Measurements from ENCODE around the gene TUBB4B.
"Not testable (repeated sequence)": the region's sequence is repeated elsewhere in the genome, so short reads cannot be mapped to it uniquely, and the experiment has no call there.

TUBB4B gene

GRCh38 chr9:137236238-137236935, 4.7 kb upstream of the TUBB4B start:
- DNase-seq (ENCODE audit: low read depth in 2 of 2): peak; percentile 76 to 88

- no peak for DNase-seq (ENCODE audit: low read depth in 2 of 2)
These were observed 4.1 kb upstream of the TUBB4B start for GRCh38 chr9:137236936-137237421.

GRCh38 chr9:137237759-137238726, 3.0 kb upstream of the TUBB4B start:
- DNase-seq (ENCODE audit: low read depth in 2 of 2): no peak

DNA sequence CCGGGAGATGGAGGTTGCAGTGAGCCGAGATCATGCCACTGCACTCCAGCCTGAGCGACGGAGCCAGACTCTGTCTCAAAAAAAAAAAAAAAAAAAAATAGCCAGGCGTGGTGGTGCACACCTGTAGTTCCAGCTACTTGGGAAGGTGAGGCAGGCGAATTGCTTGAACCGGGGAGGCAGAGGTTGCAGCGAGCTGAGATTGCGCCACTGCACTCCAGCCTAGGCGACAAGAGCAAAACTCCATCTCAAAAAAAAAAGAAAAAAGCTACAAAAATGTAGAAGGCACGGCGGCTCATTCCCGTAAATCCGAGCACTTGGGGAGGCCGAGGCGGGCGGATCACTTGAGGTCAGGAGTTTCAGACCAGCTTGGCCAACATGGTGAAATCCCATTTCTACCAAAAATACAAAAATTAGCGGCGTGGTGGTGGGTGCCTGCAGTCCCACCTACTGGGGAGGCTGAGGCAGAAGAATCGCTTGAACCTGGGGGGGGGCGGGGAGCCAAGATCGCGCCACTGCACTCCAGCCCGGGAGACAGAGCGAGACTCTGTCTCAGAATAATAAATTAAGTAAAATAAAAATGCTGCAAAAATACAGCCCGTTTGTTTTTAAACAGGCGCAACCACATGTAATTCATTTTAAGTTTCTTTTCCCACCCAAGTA, 1.4 kb upstream of the TUBB4B start:
- DNase-seq (ENCODE audit: low read depth in 2 of 2): not testable (repeated sequence)

- peak in 1 of 2 donors; percentile 48 for DNase-seq (ENCODE audit: low read depth in 2 of 2)
These were observed 708 bp upstream of the TUBB4B start for GRCh38 chr9:137240318-137240840.

GRCh38 chr9:137241490-137242268, 592 bp downstream of the TUBB4B start:
- peak; percentile 41 to 61 for DNase-seq (ENCODE audit: low read depth in 2 of 2)

DNA sequence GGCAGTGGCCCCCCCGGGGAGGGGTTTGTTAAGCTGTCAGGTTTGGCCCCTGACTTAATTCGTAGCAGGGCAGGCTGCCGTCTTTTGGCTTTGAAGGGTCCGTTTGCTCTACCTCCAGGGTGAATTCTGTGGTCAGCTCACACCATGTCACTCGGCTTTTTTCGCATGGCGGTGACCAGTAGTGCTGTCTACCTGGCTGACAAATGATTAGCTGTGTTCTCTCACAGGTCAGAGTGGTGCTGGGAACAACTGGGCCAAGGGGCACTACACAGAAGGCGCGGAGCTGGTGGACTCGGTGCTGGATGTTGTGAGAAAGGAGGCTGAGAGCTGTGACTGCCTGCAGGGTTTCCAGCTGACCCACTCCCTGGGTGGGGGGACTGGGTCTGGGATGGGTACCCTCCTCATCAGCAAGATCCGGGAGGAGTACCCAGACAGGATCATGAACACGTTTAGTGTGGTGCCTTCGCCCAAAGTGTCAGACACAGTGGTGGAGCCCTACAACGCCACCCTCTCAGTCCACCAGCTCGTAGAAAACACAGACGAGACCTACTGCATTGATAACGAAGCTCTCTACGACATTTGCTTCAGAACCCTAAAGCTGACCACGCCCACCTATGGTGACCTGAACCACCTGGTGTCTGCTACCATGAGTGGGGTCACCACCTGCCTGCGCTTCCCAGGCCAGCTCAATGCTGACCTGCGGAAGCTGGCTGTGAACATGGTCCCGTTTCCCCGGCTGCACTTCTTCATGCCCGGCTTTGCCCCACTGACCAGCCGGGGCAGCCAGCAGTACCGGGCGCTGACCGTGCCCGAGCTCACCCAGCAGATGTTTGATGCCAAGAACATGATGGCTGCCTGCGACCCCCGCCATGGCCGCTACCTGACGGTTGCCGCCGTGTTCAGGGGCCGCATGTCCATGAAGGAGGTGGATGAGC, 1.4 kb downstream of the TUBB4B start:
- no peak for DNase-seq (ENCODE audit: low read depth in 2 of 2)

DNA sequence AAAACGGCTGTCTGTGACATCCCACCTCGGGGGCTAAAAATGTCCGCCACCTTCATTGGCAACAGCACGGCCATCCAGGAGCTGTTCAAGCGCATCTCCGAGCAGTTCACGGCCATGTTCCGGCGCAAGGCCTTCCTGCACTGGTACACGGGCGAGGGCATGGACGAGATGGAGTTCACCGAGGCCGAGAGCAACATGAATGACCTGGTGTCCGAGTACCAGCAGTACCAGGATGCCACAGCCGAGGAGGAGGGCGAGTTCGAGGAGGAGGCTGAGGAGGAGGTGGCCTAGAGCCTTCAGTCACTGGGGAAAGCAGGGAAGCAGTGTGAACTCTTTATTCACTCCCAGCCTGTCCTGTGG, 2.2 kb downstream of the TUBB4B start:
- not testable (repeated sequence) for DNase-seq (ENCODE audit: low read depth in 2 of 2)

DNA sequence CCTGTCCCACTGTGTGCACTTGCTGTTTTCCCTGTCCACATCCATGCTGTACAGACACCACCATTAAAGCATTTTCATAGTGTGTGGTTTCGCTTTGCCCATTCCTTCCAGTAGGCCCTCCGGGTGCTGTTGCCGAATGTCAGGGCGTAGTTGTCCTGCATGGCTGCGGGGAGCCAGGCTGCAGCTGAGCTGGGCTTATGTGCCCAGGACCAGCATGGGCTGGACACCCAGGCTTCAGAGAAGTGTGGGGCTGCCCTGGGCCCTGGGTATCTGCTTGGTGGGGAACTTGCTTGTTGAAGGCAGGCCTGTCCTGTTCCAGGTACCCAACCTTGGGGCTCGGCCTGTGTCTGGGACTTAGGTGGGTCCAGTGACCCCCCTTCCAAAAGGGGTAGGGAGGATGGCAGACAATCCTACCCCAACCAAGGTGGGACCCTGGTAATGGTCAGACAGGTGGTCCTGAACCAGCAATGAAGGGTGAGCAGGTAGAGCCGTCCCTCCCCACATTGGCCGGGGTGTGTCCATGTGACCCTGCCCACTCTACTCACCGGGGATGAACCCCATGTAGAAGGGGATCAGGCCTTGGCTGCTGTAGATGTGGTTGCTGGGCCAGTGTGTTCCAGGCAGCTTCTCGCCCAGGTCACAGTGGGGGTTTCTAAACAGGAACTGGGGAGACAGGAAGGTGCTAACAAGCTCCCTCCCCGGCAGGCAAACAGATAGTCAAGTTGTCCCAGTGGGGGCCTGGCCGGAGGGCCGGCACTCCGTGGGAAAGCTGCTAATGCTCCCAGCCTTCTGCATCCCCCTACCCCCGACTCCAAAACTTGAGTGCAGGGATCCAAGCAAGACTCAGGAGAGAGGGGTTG, 2.8 kb downstream of the TUBB4B start:
- DNase-seq (ENCODE audit: low read depth in 2 of 2): no peak

GRCh38 chr9:137244486-137245449, 3.7 kb downstream of the TUBB4B start:
- DNase-seq (ENCODE audit: low read depth in 2 of 2): no peak

DNA sequence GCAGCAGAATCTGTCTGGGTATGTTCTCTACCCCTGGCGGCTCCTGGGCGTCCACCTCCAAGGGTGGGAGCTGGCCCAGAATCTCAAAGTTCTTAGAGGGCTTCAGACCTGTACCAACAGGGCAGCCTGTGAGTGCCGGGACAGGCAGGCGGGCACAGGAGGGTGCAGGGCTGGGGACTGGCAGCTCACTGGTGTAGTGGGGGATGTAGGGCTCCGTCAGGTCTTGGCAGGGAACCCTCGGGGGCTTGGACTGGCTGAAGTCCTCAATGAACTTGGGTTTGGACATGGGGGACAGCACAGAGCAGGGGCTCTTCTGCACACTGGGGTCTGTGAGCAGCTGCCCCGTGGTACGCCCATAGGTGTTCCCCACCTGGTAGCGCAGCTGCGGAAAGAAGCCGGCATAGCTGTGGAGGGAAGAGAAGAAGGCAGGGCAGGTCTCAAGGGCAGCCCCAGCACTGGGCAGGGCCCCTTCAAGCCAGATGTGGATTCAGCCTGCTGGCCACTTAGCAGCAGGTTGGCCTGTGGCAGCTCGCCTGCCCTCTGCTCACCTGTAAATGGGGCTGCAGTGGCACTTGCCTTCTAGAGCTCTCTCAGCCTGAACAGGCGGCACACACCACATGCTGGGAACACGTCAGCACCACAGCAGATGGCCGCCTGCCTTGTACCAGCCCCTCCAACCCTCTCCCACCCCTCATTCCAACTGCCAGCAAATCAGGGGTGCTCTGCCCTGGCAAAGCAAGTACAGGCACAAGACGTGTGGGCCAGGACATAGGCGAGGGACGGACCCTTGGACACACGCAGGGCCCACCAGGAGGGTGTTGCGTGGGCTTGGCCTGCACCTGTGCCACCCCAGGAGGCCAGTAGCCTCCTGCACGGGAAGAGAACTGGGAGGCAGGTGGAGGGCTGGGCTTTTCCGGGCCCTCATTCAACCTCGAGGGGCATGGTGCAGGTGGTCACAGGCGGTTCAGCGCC, 4.6 kb downstream of the TUBB4B start:
- DNase-seq (ENCODE audit: low read depth in 2 of 2): no peak

DNA sequence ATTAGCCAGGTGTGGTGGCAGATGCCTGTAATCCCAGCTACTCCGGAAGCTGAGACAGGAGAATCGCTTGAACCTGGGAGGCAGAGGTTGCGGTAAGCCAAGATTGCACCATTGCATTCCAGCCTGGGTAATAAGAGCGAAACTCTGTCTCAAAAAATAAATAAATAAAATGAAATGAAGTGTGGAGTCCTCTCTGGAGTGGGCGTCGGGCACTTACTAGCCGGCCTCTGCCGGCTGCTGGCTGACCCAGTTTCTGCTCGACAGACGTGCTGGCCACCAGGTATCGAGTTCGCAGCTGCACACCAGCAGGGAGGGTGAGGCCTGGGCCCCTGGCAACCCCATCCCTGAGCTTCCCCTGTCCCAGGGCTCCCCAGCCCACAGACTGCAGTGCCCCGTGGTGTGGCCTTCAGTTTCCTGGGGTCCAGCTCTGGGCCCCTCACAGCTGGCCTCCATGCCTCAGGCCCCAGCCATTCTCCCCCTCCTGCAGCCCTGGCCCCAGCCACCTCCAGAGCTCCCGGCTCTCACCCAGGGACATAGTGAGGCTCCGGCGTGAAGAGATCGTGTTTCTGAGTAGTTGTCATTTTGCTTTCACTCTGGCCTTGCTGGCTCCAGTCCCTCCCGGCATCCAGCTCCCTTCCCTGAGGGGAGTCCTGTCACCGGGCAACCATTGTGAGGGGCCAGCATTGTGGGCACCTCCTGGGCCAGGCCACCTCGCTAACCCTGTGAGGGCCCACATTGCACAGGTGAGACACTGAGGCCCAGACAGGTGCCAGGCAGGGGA, 6.2 kb downstream of the TUBB4B start:
- DNase-seq (ENCODE audit: low read depth in 2 of 2): no peak

- DNase-seq (ENCODE audit: low read depth in 2 of 2): no peak
These were observed 6.8 kb downstream of the TUBB4B start for GRCh38 chr9:137247916-137248175.

GRCh38 chr9:137250329-137251193, 9.5 kb downstream of the TUBB4B start:
- no peak for DNase-seq (ENCODE audit: low read depth in 2 of 2)

- no peak for DNase-seq (ENCODE audit: low read depth in 2 of 2)
These were observed 10.0 kb downstream of the TUBB4B start, which contains the start of gene STPG3 for GRCh38 chr9:137251194-137251461. TSS of gene STPG3 (plus strand) at chr9:137251286. CDS start at chr9:137251287, 1 bp downstream.

Measured in stimulated activated CD8-positive, alpha-beta memory T cell treated with anti-CD3 and anti-CD28 coated beads, Interleukin-2, amount 100 ng/mL, for 1 hour (primary cell).